ENCODE data around the gene AGL. TPM values are rescaled to one million over a fixed set of nuclear protein-coding genes. Genes with fewer than 3 reads are reported as not detected.
"Not testable (repeated sequence)": the region's sequence is repeated elsewhere in the genome, so short reads cannot be mapped to it uniquely, and the experiment has no call there.

The AGL gene
- total RNA-seq, 5 donors from 2014 or later (not counting 1 experiment from before 2014, with no cell fraction given) = 14.6 to 17.3 (median 15.8) TPM

DNA sequence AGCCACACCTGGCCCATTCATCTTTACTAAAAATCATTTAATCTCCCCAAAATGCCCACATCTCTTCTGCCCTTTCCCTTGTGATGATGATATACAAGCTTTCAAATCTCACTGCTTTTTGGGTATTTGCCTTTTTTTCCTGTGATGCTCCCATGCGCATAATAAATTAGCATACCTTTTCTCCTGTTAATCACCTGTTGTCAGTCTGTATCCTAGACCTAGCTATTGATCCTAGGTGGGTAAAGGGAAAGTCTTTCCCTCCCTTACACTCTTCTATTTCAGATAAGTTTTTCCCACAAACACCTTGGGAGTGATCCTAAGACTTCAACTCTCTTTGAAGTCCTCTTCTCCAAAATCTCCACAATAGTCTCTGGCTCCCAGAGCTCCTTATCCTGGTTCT is 107.7 kb downstream of the AGL start:
- DNase-seq (no peak), ATAC-seq (replicated peaks in 1 of 4) (no peak)
- Histone ChIP-seq H3K27me3 (replicated peaks in 1 of 2; ENCODE audit: control insufficient read depth in 2 of 2, extremely low read depth in 1 of 2, insufficient read depth in 2 of 2, low read length in 1 of 2) (no peaks in the 10 kb centered on the region), H3K4me1 (ENCODE audit: control insufficient read depth in 1 of 2, extremely low read depth in 1 of 2, insufficient read depth in 2 of 2, low read length in 2 of 2) (no peaks in the 10 kb centered on the region), H3K27ac (ENCODE audit: low read length) (no peak overlapping the region), H3K4me3 (ENCODE audit: control insufficient read depth in 1 of 2, extremely low read depth in 1 of 2, low read length in 1 of 2) (no peak overlapping the region), H3K9me3 (no peaks in the 10 kb centered on the region), H3K36me3 (ENCODE audit: control insufficient read depth in 2 of 2, extremely low read depth in 1 of 2, insufficient read depth in 1 of 2, low read length in 1 of 2) (no peaks in the 10 kb centered on the region)
- no peaks in the 10 kb centered on the region for H3K36me3 Mint-ChIP-seq
- H3K27ac Mint-ChIP-seq = no peak overlapping the region
- no peaks in the 10 kb centered on the region for H3K9me3 Mint-ChIP-seq
- no CpG with 5 or more reads among the region's 1 CpG for WGBS (ENCODE audit: insufficient coverage)
- CTCF ChIA-PET = interaction anchor here in 1 of 2 donors (0.6 kb wide), 1 partner anchor 8 kb away, joined by 3 read pairs; no protein-coding TSS in a partner anchor
- H3K27me3 Mint-ChIP-seq = no peaks in the 10 kb centered on the region
- no peak overlapping the region for H3K4me3 Mint-ChIP-seq
- H3K4me1 Mint-ChIP-seq = no peaks in the 10 kb centered on the region
- POLR2A ChIA-PET = no interaction called here

DNA sequence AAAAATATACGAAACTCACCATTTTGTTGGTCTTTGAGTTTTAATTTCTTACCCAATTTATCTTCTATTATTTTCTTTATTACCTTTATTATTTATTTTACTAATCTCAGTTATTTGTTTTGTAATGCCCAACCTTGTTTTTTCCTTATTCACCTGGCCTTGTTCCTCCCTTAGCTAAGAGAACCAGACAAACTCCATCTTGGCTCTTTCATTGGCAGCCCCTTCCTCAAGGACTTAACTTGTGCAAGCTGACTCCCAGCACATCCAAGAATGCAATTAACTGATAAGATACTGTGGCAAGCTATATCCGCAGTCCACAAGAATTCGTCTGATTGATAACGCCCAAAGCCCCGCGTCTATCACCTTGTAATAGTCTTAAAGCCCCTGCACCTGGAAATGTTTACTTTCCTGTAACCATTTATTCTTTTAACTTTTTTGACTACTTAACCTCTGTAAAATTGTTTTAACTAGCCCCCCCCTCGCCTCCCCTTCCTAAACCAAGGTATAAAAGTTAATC is 109.1 kb downstream of the AGL start:
- H3K4me3 Mint-ChIP-seq; H3K4me3 ChIP-seq (ENCODE audit: control insufficient read depth in 1 of 2, extremely low read depth in 1 of 2, low read length in 1 of 2); H3K27me3 ChIP-seq (replicated peaks in 1 of 2; ENCODE audit: control insufficient read depth in 2 of 2, extremely low read depth in 1 of 2, insufficient read depth in 2 of 2, low read length in 1 of 2); H3K27me3 Mint-ChIP-seq; H3K27ac ChIP-seq (ENCODE audit: low read length); H3K9me3 Mint-ChIP-seq; H3K36me3 Mint-ChIP-seq; H3K27ac Mint-ChIP-seq; H3K4me1 ChIP-seq (ENCODE audit: control insufficient read depth in 1 of 2, extremely low read depth in 1 of 2, insufficient read depth in 2 of 2, low read length in 2 of 2); ATAC-seq (replicated peaks in 1 of 4); H3K4me1 Mint-ChIP-seq; DNase-seq; H3K9me3 ChIP-seq; H3K36me3 ChIP-seq (ENCODE audit: control insufficient read depth in 2 of 2, extremely low read depth in 1 of 2, insufficient read depth in 1 of 2, low read length in 1 of 2); CTCF ChIA-PET: not testable (repeated sequence)
- POLR2A ChIA-PET = interaction anchor here in 1 of 2 donors (0.7 kb wide), 1 partner anchor 1101 kb away, joined by 5 read pairs; no protein-coding TSS in a partner anchor
- WGBS (ENCODE audit: insufficient coverage) = 87% methylated on average over 6 of the region's 7 CpGs

DNA sequence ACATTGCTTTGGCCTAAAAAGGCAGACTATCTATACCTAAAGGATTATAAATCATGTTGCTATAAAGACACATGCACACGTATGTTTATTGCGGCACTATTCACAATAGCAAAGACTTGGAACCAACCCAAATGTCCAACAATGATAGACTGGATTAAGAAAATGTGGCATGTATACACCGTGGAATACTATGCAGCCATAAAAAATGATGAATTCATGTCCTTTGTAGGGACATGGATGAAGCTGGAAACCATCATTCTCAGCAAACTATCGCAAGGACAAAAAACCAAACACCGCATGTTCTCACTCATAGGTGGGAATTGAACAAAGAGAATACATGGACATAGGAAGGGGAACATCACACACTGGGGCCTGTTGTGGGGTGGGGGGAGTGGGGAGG is 110.1 kb downstream of the AGL start:
- not testable (repeated sequence) for H3K4me3 ChIP-seq (ENCODE audit: control insufficient read depth in 1 of 2, extremely low read depth in 1 of 2, low read length in 1 of 2); H3K9me3 ChIP-seq; H3K4me3 Mint-ChIP-seq; H3K27ac Mint-ChIP-seq; H3K36me3 Mint-ChIP-seq; H3K27me3 Mint-ChIP-seq; H3K4me1 Mint-ChIP-seq; DNase-seq; ATAC-seq (replicated peaks in 1 of 4); H3K27me3 ChIP-seq (replicated peaks in 1 of 2; ENCODE audit: control insufficient read depth in 2 of 2, extremely low read depth in 1 of 2, insufficient read depth in 2 of 2, low read length in 1 of 2); H3K9me3 Mint-ChIP-seq; H3K4me1 ChIP-seq (ENCODE audit: control insufficient read depth in 1 of 2, extremely low read depth in 1 of 2, insufficient read depth in 2 of 2, low read length in 2 of 2); H3K36me3 ChIP-seq (ENCODE audit: control insufficient read depth in 2 of 2, extremely low read depth in 1 of 2, insufficient read depth in 1 of 2, low read length in 1 of 2); H3K27ac ChIP-seq (ENCODE audit: low read length)
- ChIA-PET POLR2A (interaction anchor here in 1 of 2 donors (0.7 kb wide), 1 partner anchor 1812 kb away, joined by 6 read pairs; no protein-coding TSS in a partner anchor), CTCF (interaction anchor here in 1 of 2 donors (0.6 kb wide), 1 partner anchor 635 kb away, joined by 4 read pairs; no protein-coding TSS in a partner anchor)
- no CpG with 5 or more reads among the region's 5 CpGs for WGBS (ENCODE audit: insufficient coverage)

DNA sequence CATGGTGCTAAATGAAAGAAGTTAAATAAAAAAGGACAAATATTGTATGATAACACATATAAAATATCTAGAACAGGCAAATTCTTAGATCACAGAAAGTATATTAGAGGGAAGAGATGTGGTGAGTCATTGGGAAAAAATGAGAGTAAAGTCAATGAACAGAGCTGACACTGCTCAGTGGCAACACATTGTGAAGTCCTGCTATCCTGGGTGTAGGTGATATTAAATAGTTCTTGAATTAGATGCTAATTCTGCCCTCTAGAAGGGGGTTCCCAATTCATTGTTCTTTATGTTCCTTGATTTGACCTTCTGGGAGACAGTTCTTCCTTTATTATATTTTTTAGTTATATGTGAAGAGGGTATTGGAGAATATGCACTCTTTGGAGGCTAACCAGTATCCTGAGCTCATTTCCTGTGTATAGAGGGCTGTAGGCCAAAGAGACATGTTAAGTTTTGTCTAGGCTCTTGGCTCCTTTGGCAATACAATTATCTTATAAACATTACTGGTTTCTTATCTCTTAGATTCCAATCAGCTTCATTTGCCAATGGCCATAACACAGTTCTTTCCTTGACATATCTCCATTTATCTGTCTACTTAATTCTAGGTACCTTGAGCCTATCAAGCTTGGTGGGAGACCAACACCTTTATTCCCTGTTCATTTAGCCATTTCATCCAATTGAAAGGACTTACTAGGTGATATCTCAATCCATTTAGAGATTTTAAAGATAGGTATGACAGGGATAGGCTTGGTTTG is 113.1 kb downstream of the AGL start:
- POLR2A ChIA-PET = no interaction called here
- no peaks in the 10 kb centered on the region for H3K9me3 Mint-ChIP-seq

DNA sequence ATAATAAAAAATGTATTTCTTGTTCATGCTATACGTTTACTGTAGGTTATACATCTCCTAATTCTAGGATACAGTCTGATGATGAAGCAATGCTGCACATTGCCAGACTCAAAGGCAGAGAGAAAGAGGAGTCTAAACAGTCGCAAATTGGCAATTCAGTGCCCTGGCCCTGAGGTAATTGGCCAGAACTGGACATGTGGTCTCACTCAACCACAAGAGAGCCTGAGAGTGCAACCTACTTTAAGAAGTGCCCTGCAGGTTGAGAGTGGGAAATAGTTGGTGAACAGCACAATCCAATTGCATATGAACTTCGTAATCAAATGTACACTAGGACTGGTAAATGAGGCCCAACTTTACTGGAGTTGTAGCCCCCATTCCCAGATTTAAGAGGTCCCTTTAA is 114.6 kb downstream of the AGL start:
- CTCF ChIA-PET = no interaction called here
- Histone ChIP-seq H3K4me1 (ENCODE audit: control insufficient read depth in 1 of 2, extremely low read depth in 1 of 2, insufficient read depth in 2 of 2, low read length in 2 of 2) (peaks cover 3 to 7% of the 10 kb centered on the region in 2 experiments), H3K27me3 (replicated peaks in 1 of 2; ENCODE audit: control insufficient read depth in 2 of 2, extremely low read depth in 1 of 2, insufficient read depth in 2 of 2, low read length in 1 of 2) (no peaks in the 10 kb centered on the region), H3K36me3 (ENCODE audit: control insufficient read depth in 2 of 2, extremely low read depth in 1 of 2, insufficient read depth in 1 of 2, low read length in 1 of 2) (no peaks in the 10 kb centered on the region), H3K4me3 (ENCODE audit: control insufficient read depth in 1 of 2, extremely low read depth in 1 of 2, low read length in 1 of 2) (no peak overlapping the region), H3K9me3 (no peaks in the 10 kb centered on the region), H3K27ac (ENCODE audit: low read length) (no peak overlapping the region)
- WGBS (ENCODE audit: insufficient coverage) = 100% methylated on average over 1 of the region's 3 CpGs
- H3K27me3 Mint-ChIP-seq = no peaks in the 10 kb centered on the region
- H3K4me3 Mint-ChIP-seq = no peak overlapping the region
- peaks cover 9 to 16% (median 13%) of the 10 kb centered on the region in 3 donors for H3K4me1 Mint-ChIP-seq
- ATAC-seq (replicated peaks in 1 of 4) (no peak), DNase-seq (no peak)
- H3K9me3 Mint-ChIP-seq = no peaks in the 10 kb centered on the region
- H3K27ac Mint-ChIP-seq = no peak overlapping the region
- POLR2A ChIA-PET = interaction anchor here in 1 of 2 donors (0.8 kb wide), 1 partner anchor 45 kb away, joined by 4 read pairs; no protein-coding TSS in a partner anchor
- no peaks in the 10 kb centered on the region for H3K36me3 Mint-ChIP-seq

More for the DNA sequence above, 113.1 kb downstream of the AGL start:
- Histone ChIP-seq H3K9me3 (no peaks in the 10 kb centered on the region), H3K4me1 (ENCODE audit: control insufficient read depth in 1 of 2, extremely low read depth in 1 of 2, insufficient read depth in 2 of 2, low read length in 2 of 2) (no peaks in the 10 kb centered on the region), H3K4me3 (ENCODE audit: control insufficient read depth in 1 of 2, extremely low read depth in 1 of 2, low read length in 1 of 2) (no peak overlapping the region), H3K27me3 (replicated peaks in 1 of 2; ENCODE audit: control insufficient read depth in 2 of 2, extremely low read depth in 1 of 2, insufficient read depth in 2 of 2, low read length in 1 of 2) (no peaks in the 10 kb centered on the region), H3K27ac (ENCODE audit: low read length) (no peak overlapping the region), H3K36me3 (ENCODE audit: control insufficient read depth in 2 of 2, extremely low read depth in 1 of 2, insufficient read depth in 1 of 2, low read length in 1 of 2) (no peaks in the 10 kb centered on the region)
- ATAC-seq (replicated peaks in 1 of 4) (no peak), DNase-seq (no peak)
- Mint-ChIP-seq H3K36me3 (no peaks in the 10 kb centered on the region), H3K4me1 (peaks cover 0 to 3% (median 1%) of the 10 kb centered on the region in 3 donors), H3K27ac (no peak overlapping the region), H3K4me3 (no peak overlapping the region), H3K27me3 (no peaks in the 10 kb centered on the region)
- CTCF ChIA-PET = no interaction called here

DNA sequence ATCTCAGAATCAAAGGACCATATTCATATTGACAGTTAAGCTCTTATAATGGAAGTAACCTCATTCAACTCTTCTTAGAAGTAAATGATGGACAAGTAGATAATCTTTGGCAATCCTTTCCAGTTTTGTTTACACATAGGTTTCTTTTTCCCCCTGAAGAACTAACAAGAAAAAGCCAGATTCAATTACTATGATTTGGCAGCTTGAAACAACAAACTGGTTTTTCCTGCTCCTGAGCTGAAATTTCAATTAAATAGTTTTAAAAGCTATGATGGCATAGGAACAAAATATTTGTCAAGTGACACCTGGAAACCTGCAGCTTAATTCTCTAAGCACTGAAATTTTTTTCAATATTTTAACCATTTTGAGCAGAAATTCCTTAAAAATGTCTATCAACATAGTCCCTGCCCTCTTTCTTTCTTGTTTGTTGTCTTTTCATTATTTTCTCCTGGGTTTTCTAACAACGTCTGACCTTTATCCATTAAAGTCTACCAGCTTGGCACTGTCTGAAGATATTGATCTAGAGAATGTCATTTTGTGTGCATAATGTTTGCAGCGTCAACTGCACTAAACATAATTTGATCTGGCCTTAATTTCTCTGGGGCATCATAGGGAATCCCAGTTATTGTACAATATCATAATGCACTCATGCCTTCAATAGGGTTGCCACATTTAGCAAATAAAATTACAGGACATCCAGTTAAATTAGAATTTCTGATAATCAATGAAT is 115.7 kb downstream of the AGL start:
- ChIA-PET POLR2A (interaction anchor here in 1 of 2 donors (0.8 to 1.0 kb wide), 2 partner anchors 8 to 44 kb away, joined by 4 read pairs; no protein-coding TSS in a partner anchor), CTCF (interaction anchor here in 1 of 2 donors (0.6 kb wide), 1 partner anchor 8 kb away, joined by 3 read pairs; no protein-coding TSS in a partner anchor)
- H3K27me3 Mint-ChIP-seq = no peaks in the 10 kb centered on the region
- Histone ChIP-seq H3K27ac (ENCODE audit: low read length) (no peak overlapping the region), H3K27me3 (replicated peaks in 1 of 2; ENCODE audit: control insufficient read depth in 2 of 2, extremely low read depth in 1 of 2, insufficient read depth in 2 of 2, low read length in 1 of 2) (no peaks in the 10 kb centered on the region), H3K9me3 (no peaks in the 10 kb centered on the region), H3K36me3 (ENCODE audit: control insufficient read depth in 2 of 2, extremely low read depth in 1 of 2, insufficient read depth in 1 of 2, low read length in 1 of 2) (no peaks in the 10 kb centered on the region), H3K4me3 (ENCODE audit: control insufficient read depth in 1 of 2, extremely low read depth in 1 of 2, low read length in 1 of 2) (no peak overlapping the region), H3K4me1 (ENCODE audit: control insufficient read depth in 1 of 2, extremely low read depth in 1 of 2, insufficient read depth in 2 of 2, low read length in 2 of 2) (peaks cover 7 to 8% of the 10 kb centered on the region in 2 experiments)
- H3K4me1 Mint-ChIP-seq = peaks cover 17 to 23% (median 20%) of the 10 kb centered on the region in 3 donors
- ATAC-seq (replicated peaks in 1 of 4) (no peak), DNase-seq (no peak)
- no CpG with 5 or more reads among the region's 2 CpGs for WGBS (ENCODE audit: insufficient coverage)
- H3K27ac Mint-ChIP-seq = no peak overlapping the region
- no peak overlapping the region for H3K4me3 Mint-ChIP-seq
- no peaks in the 10 kb centered on the region for H3K9me3 Mint-ChIP-seq
- peaks cover 4% of the 10 kb centered on the region for H3K36me3 Mint-ChIP-seq
